ENCODE measurements around the gene SMG9.
A peak's percentile ranks its signal among the peaks of the same experiment; 100 is the strongest.

SMG9 gene

GRCh38 chr19:43700395-43701000 is 54.3 kb downstream of the SMG9 start:
- ChIA-PET POLR2A (no interaction called here), CTCF (interaction anchor here (1.0 to 2.0 kb wide), 2 partner anchors 13 to 32 kb away, joined by 3 to 6 read pairs; no protein-coding TSS in a partner anchor)
- Histone ChIP-seq H3K9me3 (ENCODE audit: control extremely low read depth in 1 of 5, control insufficient read depth in 4 of 5, insufficient read depth in 2 of 5, low read depth in 1 of 5, low read length in 4 of 5) (no peaks in the 10 kb centered on the region), H3K36me3 (ENCODE audit: control insufficient read depth in 4 of 4, insufficient read depth in 4 of 4, low read length in 3 of 4) (no peaks in the 10 kb centered on the region), H3K27ac (ENCODE audit: insufficient read depth in 1 of 2, low read depth in 1 of 2, low read length in 2 of 2, poor library complexity in 1 of 2, severe bottlenecking in 2 of 2) (peak overlapping the region in 1 of 2 experiments; percentile 74), H3K27me3 (replicated peaks in 2 of 5; ENCODE audit: control insufficient read depth in 4 of 5, insufficient read depth in 5 of 5, low read length in 4 of 5) (peaks cover 0 to 20% (median 6%) of the 10 kb centered on the region in 5 experiments), H3K4me3 (ENCODE audit: control insufficient read depth in 1 of 7, extremely low read depth in 1 of 7, insufficient read depth in 4 of 7, low read depth in 2 of 7, low read length in 6 of 7) (peak overlapping the region in 5 of 7 experiments; percentile 31 to 85 (median 52)), H3K4me1 (ENCODE audit: control extremely low read depth in 1 of 4, control insufficient read depth in 4 of 4, insufficient read depth in 4 of 4, low read length in 3 of 4) (peaks cover 8 to 28% (median 23%) of the 10 kb centered on the region in 4 experiments)
- 70% methylated on average over 12 of the region's 13 CpGs for WGBS (ENCODE audit: insufficient coverage)
- DNase-seq = peak; percentile 45 to 75 (median 75)

GRCh38 chr19:43699506-43700394 is 55.0 kb downstream of the SMG9 start:
- CTCF ChIA-PET = interaction anchor here (1.0 to 2.0 kb wide), 2 partner anchors 26 to 31 kb away, joined by 3 to 6 read pairs; no protein-coding TSS in a partner anchor
- WGBS (ENCODE audit: insufficient coverage) = 16% methylated on average over 25 of the region's 46 CpGs

DNA sequence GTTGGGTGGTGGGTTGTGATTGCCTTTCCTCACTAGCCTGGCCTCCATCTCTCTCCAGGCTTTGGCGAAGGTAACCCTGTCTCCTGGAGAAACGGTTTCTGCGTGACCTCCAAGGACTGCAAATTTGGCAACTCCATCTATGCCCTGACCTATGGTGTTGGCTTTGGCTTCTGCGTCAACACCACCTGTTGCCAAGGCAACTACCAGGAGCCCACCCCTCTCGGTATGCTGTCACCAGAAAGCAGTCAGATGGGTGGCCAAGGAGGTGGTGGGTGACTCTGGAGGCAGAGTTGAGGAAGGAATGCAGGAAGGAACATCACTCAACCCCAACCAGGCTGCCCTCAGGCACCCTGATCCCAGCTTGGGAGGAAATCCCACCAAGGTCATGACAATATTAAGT is 57.5 kb downstream of the SMG9 start:
- H3K4me3 ChIP-seq (ENCODE audit: control insufficient read depth in 1 of 7, extremely low read depth in 1 of 7, insufficient read depth in 4 of 7, low read depth in 2 of 7, low read length in 6 of 7) = no peak overlapping the region
- no peak for DNase-seq
- POLR2A ChIA-PET = no interaction called here
- 78% methylated on average over 4 of the region's 5 CpGs for WGBS (ENCODE audit: insufficient coverage)
- peaks cover 0 to 20% (median 9%) of the 10 kb centered on the region in 5 experiments for H3K27me3 ChIP-seq (replicated peaks in 2 of 5; ENCODE audit: control insufficient read depth in 4 of 5, insufficient read depth in 5 of 5, low read length in 4 of 5)
- peaks cover 0 to 3% (median under 1%) of the 10 kb centered on the region in 5 experiments for H3K9me3 ChIP-seq (ENCODE audit: control extremely low read depth in 1 of 5, control insufficient read depth in 4 of 5, insufficient read depth in 2 of 5, low read depth in 1 of 5, low read length in 4 of 5)
- no peaks in the 10 kb centered on the region for H3K36me3 ChIP-seq (ENCODE audit: control insufficient read depth in 4 of 4, insufficient read depth in 4 of 4, low read length in 3 of 4)
- H3K4me1 ChIP-seq (ENCODE audit: control extremely low read depth in 1 of 4, control insufficient read depth in 4 of 4, insufficient read depth in 4 of 4, low read length in 3 of 4) = peaks cover 11 to 28% (median 23%) of the 10 kb centered on the region in 4 experiments
- no peak overlapping the region for H3K27ac ChIP-seq (ENCODE audit: insufficient read depth in 1 of 2, low read depth in 1 of 2, low read length in 2 of 2, poor library complexity in 1 of 2, severe bottlenecking in 2 of 2)
- CTCF ChIA-PET = interaction anchor here (0.8 kb wide), 1 partner anchor 27 kb away, joined by 3 read pairs; no protein-coding TSS in a partner anchor

More at GRCh38 chr19:43699506-43700394, 55.0 kb downstream of the SMG9 start:
- Histone ChIP-seq H3K4me3 (ENCODE audit: control insufficient read depth in 1 of 7, extremely low read depth in 1 of 7, insufficient read depth in 4 of 7, low read depth in 2 of 7, low read length in 6 of 7) (peak overlapping the region in 5 of 7 experiments; percentile 4 to 85 (median 55)), H3K9me3 (ENCODE audit: control extremely low read depth in 1 of 5, control insufficient read depth in 4 of 5, insufficient read depth in 2 of 5, low read depth in 1 of 5, low read length in 4 of 5) (no peaks in the 10 kb centered on the region), H3K36me3 (ENCODE audit: control insufficient read depth in 4 of 4, insufficient read depth in 4 of 4, low read length in 3 of 4) (no peaks in the 10 kb centered on the region), H3K27ac (ENCODE audit: insufficient read depth in 1 of 2, low read depth in 1 of 2, low read length in 2 of 2, poor library complexity in 1 of 2, severe bottlenecking in 2 of 2) (peak overlapping the region in 1 of 2 experiments; percentile 74), H3K4me1 (ENCODE audit: control extremely low read depth in 1 of 4, control insufficient read depth in 4 of 4, insufficient read depth in 4 of 4, low read length in 3 of 4) (peaks cover 8 to 28% (median 23%) of the 10 kb centered on the region in 4 experiments), H3K27me3 (replicated peaks in 2 of 5; ENCODE audit: control insufficient read depth in 4 of 5, insufficient read depth in 5 of 5, low read length in 4 of 5) (peaks cover 0 to 20% (median 8%) of the 10 kb centered on the region in 5 experiments)
- DNase-seq = peak in 1 of 3 donors; percentile 27
- POLR2A ChIA-PET = no interaction called here

DNA sequence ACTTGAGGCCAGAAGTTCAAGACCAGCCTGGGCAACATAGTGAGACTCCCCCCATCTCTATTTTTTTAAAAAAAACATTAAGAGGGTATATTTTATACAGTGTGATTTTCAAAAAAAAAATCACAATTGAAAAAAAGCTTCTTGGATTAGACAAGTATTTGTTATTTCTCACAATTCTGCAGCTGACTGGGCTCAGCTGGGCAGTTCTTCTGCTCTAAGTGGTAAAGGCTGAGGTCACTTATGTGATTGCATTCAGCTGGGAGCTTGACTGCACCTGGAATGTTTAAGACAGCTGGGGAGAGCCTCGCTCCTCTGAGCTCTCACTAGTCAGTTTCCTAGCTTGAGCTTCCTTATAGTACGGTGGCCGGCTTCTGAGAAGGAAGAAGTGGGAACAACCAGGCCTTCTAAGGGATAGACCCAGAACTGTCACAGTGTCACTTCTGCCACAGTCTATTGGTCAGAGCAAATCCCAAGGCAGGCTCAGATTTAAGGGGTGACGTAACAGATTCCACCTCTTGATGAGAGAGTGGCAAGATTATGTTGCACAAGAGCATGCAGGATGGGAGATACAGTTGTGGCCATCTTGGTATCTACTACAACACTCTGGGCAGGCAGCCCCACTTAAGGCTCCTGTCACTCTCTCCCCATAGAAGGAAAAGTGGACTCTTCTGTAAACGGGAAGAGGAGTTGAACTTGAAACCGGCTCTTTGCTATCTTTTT is 58.6 kb downstream of the SMG9 start:
- Histone ChIP-seq H3K4me1 (ENCODE audit: control extremely low read depth in 1 of 4, control insufficient read depth in 4 of 4, insufficient read depth in 4 of 4, low read length in 3 of 4) (peaks cover 15 to 23% (median 20%) of the 10 kb centered on the region in 4 experiments), H3K27ac (ENCODE audit: insufficient read depth in 1 of 2, low read depth in 1 of 2, low read length in 2 of 2, poor library complexity in 1 of 2, severe bottlenecking in 2 of 2) (no peak overlapping the region), H3K36me3 (ENCODE audit: control insufficient read depth in 4 of 4, insufficient read depth in 4 of 4, low read length in 3 of 4) (no peaks in the 10 kb centered on the region), H3K4me3 (ENCODE audit: control insufficient read depth in 1 of 7, extremely low read depth in 1 of 7, insufficient read depth in 4 of 7, low read depth in 2 of 7, low read length in 6 of 7) (no peak overlapping the region), H3K27me3 (replicated peaks in 2 of 5; ENCODE audit: control insufficient read depth in 4 of 5, insufficient read depth in 5 of 5, low read length in 4 of 5) (peaks cover 0 to 20% (median 9%) of the 10 kb centered on the region in 5 experiments), H3K9me3 (ENCODE audit: control extremely low read depth in 1 of 5, control insufficient read depth in 4 of 5, insufficient read depth in 2 of 5, low read depth in 1 of 5, low read length in 4 of 5) (peaks cover 0 to 14% (median 8%) of the 10 kb centered on the region in 5 experiments)
- POLR2A ChIA-PET = no interaction called here
- WGBS (ENCODE audit: insufficient coverage) = 99% methylated on average over 5 of the region's 6 CpGs
- CTCF ChIA-PET = interaction anchor here (0.7 kb wide), 1 partner anchor 36 kb away, joined by 3 read pairs; no protein-coding TSS in a partner anchor
- DNase-seq = no peak

- CTCF ChIA-PET = interaction anchor here (1.0 kb wide), 1 partner anchor 31 kb away, joined by 3 read pairs; no protein-coding TSS in a partner anchor
- 97% methylated on average over 5 of the region's 5 CpGs for WGBS (ENCODE audit: insufficient coverage)
- no peak overlapping the region for H3K4me3 ChIP-seq (ENCODE audit: control insufficient read depth in 1 of 7, extremely low read depth in 1 of 7, insufficient read depth in 4 of 7, low read depth in 2 of 7, low read length in 6 of 7)
- no peak overlapping the region for H3K27ac ChIP-seq (ENCODE audit: insufficient read depth in 1 of 2, low read depth in 1 of 2, low read length in 2 of 2, poor library complexity in 1 of 2, severe bottlenecking in 2 of 2)
- no peaks in the 10 kb centered on the region for H3K36me3 ChIP-seq (ENCODE audit: control insufficient read depth in 4 of 4, insufficient read depth in 4 of 4, low read length in 3 of 4)
- peaks cover 0 to 21% (median 14%) of the 10 kb centered on the region in 5 experiments for H3K9me3 ChIP-seq (ENCODE audit: control extremely low read depth in 1 of 5, control insufficient read depth in 4 of 5, insufficient read depth in 2 of 5, low read depth in 1 of 5, low read length in 4 of 5)
- no peak for DNase-seq
- H3K4me1 ChIP-seq (ENCODE audit: control extremely low read depth in 1 of 4, control insufficient read depth in 4 of 4, insufficient read depth in 4 of 4, low read length in 3 of 4) = peaks cover 5 to 8% (median 7%) of the 10 kb centered on the region in 4 experiments
- POLR2A ChIA-PET = no interaction called here
- H3K27me3 ChIP-seq (replicated peaks in 2 of 5; ENCODE audit: control insufficient read depth in 4 of 5, insufficient read depth in 5 of 5, low read length in 4 of 5) = peaks cover 0 to 17% (median 6%) of the 10 kb centered on the region in 5 experiments
These were observed 60.2 kb downstream of the SMG9 start for GRCh38 chr19:43694553-43694952.

- ChIA-PET POLR2A (interaction anchor here (0.5 to 0.7 kb wide), 2 partner anchors 61 to 1494 kb away, joined by 3 to 5 read pairs; no protein-coding TSS in a partner anchor), CTCF (interaction anchor here (0.6 kb wide), 1 partner anchor 15 kb away, joined by 3 read pairs; no protein-coding TSS in a partner anchor)
- Histone ChIP-seq H3K27me3 (replicated peaks in 2 of 5; ENCODE audit: control insufficient read depth in 4 of 5, insufficient read depth in 5 of 5, low read length in 4 of 5) (peaks cover 0 to 7% (median 5%) of the 10 kb centered on the region in 5 experiments), H3K9me3 (ENCODE audit: control extremely low read depth in 1 of 5, control insufficient read depth in 4 of 5, insufficient read depth in 2 of 5, low read depth in 1 of 5, low read length in 4 of 5) (peaks cover 0 to 21% (median 14%) of the 10 kb centered on the region in 5 experiments), H3K27ac (ENCODE audit: insufficient read depth in 1 of 2, low read depth in 1 of 2, low read length in 2 of 2, poor library complexity in 1 of 2, severe bottlenecking in 2 of 2) (no peak overlapping the region), H3K4me1 (ENCODE audit: control extremely low read depth in 1 of 4, control insufficient read depth in 4 of 4, insufficient read depth in 4 of 4, low read length in 3 of 4) (peaks cover 0 to 8% (median 0%) of the 10 kb centered on the region in 4 experiments), H3K36me3 (ENCODE audit: control insufficient read depth in 4 of 4, insufficient read depth in 4 of 4, low read length in 3 of 4) (no peaks in the 10 kb centered on the region), H3K4me3 (ENCODE audit: control insufficient read depth in 1 of 7, extremely low read depth in 1 of 7, insufficient read depth in 4 of 7, low read depth in 2 of 7, low read length in 6 of 7) (no peak overlapping the region)
- DNase-seq = no peak
- WGBS (ENCODE audit: insufficient coverage) = 92% methylated on average over 4 of the region's 4 CpGs
These were observed 61.9 kb downstream of the SMG9 start for GRCh38 chr19:43692877-43693276.

Measured in common myeloid progenitor, CD34-positive (primary cell).